Hindlimb muscle (tissue), 1 donor: Measurements from ENCODE around the gene PIR. TPM values are rescaled to one million over a fixed set of nuclear protein-coding genes. Genes with fewer than 3 reads are reported as not detected.

Source experiments
- DNase-seq: peaks from one replicate; pipeline ENCODE4 v3.0.0-alpha.2; 2013
- polyA plus RNA-seq: library from polyadenylated mRNA; unstranded; fragments of 120-200 nt; gene quantifications from one replicate; pipeline ENCODE4 v1.2.1, GENCODE V29; 2013; ENCODE audit not compliant: insufficient read length

The PIR gene
- polyA plus RNA-seq, 1 donor = 3.2 TPM

DNA sequence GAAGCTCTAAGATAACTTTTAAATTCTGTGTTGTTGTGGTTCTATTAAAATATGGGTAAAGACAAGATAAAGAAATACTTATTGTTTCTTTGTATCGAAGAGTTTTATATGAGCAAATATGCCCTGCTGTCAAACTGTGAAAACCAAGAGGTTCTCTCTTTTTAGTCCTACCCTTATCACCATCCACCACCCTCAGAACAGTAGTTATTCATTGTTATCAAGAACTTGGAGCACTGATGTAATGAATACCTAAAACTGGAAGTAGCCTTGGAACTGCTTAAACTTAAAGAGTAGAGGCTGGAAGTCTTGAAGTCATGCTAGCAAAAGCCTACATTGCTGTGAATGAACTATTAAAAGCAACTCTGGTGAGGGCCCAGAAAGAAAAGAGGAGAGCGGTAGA is 9.2 kb downstream of the PIR start:
- DNase-seq = no peak

- no peak for DNase-seq
Measured at GRCh38 chrX:15475486-15475885, 17.6 kb downstream of the PIR start.

- DNase-seq = no peak
Measured at GRCh38 chrX:15475021-15475420, 18.1 kb downstream of the PIR start.

DNA sequence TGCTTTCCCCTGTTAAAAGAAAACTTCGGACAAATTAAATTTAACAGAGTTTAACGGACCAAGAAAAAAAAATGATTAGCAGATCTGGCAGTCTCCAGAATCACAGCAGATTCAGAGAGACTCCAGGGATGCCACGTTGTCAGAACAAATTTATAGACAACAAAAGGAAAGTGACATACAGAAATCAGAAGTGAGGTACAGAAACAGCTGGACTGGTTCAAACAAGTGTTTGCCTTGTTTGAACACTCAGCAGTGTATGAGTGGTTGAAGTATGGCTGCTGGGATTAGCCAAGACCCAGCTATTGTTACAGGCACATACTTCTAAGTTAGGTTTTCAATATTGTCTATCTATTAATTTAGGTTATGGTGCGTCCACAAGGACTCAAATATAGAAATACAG is 19.1 kb downstream of the PIR start:
- DNase-seq = no peak

DNA sequence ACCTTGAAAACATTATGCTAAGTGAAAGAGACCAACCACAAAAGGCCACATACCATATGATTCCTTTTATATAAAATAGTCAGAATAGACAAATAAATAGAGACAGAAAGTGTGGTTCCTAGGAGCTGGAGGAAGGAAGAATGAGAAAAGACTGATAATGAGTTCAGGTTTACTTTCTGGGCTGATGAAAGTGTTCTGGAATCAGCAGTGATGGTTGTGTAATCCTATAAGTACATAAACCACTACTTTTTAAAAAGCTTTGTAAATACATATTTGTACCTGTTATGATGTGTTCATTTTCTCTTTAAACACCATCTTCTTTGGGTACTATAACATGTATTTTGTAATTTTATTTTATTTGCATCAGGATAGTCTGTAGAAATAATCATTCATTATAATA is 20.6 kb downstream of the PIR start:
- DNase-seq = no peak

DNA sequence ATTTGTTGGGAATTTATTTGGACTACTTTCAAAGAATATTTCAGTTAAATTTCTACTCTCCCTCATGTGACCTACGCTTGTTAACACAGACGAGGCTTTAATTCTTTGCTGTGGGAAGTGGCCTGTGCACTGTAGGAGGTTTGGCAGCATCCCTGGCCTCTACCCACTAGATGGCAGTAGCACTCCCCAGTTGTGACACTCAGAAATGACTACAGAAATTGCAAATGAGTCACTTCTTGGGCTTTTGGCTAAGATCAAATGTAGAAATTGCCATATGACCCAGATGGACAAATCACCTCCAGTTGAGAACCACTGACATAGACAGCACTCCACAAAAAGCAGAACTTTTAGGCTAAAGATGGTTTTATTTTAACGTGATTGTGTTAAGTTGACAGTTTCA is 22.1 kb downstream of the PIR start:
- peak; percentile 41 for DNase-seq

DNA sequence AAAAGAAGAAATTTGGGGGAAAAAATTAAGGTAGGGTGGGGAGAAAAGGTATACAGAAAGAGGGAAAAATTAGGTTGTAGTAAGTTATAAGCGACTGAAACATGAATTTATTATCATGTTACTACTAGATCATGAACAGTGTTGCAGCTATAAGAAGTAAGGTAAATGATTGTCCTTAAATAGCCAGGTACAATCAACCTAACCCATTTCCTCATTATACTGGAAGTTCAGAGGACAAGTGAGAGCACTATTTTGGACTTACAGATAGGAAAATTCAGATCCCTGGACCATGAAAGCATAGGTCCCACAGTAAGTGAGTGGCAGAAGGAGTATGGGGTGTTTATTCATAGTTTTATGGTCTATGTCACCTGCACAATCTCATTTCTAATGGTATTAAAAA is 23.5 kb downstream of the PIR start:
- no peak for DNase-seq

GRCh38 chrX:15468036-15468435 is 25.1 kb downstream of the PIR start:
- DNase-seq = peak; percentile 30

GRCh38 chrX:15465896-15466651 is 27.1 kb downstream of the PIR start:
- no peak for DNase-seq

DNA sequence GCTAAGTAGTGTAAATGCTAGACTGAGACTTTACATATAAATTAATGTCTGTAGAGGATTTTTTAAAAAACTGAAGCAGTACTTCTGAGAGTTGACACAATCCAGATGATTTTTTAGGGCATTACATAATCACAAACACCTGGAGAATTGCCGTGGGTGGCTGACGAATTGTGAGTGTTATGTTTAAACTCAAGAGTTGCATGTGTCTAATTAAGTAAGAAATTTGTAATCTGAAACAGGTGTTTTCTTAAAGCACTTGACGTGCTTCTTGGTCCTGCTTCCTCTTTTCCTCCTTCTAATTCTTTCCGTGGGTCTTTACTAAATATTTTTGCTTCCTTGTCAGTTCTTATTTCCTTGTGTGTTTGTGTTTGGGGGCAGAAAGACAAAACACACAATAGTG is 27.8 kb downstream of the PIR start:
- no peak for DNase-seq

GRCh38 chrX:15464704-15465103 is 28.4 kb downstream of the PIR start:
- DNase-seq = no peak

DNA sequence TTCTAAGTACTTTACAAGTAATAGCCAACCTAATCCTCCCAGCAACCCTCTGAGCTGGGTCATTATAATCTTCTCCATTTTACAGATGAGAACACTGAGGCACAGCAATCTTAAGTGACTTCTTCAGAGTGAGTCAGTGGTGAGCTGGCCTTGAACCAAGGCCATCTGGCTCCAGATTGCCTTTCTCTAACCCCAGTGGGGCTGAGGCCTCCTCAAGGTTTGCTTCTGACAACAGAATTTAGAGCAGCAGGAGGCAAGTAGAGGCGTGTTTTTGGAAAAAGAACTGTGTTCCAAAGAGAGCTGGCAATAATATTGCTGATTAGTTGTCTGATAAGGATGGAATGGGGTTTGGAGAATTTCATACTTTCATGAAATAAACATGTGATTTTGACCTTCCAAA is 41.2 kb downstream of the PIR start:
- no peak for DNase-seq

DNA sequence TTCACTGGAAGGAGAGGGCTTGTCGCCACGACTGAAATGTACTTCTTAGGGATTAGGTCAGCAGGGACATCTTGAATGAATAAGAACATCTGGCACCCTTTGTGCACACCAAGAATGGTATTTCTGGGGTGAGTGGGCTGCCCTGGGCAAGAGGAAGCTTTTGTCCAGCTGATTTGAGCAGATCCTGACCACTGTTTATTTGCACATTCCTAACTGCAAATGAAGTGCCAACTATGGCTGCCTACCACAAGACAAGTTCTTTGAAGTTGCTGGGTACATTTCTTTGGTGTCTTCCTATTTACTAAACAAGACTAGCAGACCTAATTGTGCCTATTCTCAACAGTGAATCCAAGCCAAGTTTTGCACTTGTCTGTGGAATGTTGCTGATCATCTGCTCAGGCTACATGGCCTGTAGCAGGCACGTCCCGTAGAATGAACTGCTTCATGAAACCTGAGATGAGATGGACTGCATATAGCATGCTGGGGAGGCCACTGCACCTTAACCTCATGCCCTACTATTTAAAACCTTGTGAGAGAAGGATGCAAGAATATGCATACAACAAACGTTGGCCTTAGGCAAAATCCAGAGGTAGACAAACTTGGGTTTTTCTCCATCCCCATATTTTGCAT is 45.0 kb downstream of the PIR start:
- DNase-seq = no peak

DNA sequence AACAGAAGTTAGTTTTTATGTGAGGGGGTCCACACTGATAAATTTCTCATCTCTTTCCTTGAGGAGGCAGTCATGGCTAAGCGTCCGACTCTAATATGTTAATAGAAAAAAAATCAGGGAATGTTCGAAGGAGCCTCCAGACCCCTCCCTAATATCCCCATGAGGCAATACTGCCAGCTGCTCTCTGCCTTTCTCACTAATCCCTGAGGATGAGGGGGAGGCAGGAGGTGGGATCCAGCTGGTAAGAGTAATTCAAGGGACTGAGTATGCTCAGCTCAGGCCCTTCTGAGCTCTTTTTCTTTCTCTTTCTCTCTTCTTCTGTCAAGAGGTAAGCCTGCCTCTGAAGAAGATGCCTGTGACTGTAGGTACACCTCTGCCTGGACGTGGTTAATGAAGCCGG is 51.7 kb downstream of the PIR start:
- no peak for DNase-seq

DNA sequence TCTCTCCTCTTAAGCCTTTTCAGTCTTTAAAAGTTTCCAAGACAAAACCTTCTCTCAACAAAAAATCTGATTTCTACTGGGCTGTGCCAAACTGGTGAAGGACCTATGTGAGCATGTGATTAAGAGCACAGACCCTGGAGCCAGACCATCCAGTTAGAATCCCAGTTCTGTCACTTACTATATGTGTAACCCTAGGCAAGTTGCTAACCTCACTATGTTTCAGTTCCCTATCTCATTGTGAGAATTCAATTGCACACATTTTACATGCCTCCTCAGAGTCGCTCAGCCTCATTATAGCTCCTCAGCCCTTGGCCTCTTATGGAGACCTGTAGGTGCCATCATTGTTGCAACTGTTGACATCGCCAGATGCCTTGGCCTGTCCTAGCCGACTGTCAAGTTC is 54.8 kb downstream of the PIR start:
- no peak for DNase-seq

DNA sequence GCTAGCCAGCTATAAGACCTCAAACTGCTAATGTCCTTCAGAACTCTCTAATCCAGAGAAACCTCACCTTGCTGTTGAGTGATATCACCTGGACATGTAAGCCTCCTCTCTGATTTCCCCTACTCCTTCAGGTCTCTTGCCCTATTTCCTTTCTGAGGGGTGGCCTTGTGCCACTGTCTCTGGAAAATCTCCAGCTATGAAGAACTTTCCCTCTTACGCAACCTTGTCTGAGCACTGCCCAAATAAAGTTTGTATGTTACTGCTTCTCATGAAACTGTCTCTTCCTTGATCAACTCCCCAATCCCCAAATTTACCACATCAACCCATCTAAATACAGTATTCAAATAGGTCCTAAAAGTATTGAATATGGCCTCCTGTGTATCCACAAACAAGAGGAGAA is 55.4 kb downstream of the PIR start:
- no peak for DNase-seq

GRCh38 chrX:15435836-15436619 is 57.1 kb downstream of the PIR start:
- no peak for DNase-seq

GRCh38 chrX:15434205-15434604 is 58.9 kb downstream of the PIR start:
- DNase-seq = no peak

DNA sequence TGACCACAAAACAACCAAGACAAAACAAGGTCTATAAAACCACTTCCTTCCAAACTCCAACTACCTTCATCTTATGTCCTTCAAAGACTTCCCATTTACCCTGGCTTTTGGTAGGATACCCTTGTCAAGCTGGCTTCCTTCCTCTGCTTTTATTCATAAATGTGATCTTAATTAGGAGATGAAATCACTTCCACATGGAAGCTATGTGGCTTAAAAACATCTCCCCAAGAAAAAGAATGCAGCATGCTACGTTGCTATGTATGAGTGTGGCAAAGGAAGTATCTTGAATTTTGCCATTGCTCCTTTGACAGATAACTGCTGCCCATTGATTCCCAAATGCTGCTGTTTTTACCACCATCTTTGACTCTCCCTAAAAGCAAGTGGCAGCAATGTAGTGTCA is 62.5 kb downstream of the PIR start:
- no peak for DNase-seq

DNA sequence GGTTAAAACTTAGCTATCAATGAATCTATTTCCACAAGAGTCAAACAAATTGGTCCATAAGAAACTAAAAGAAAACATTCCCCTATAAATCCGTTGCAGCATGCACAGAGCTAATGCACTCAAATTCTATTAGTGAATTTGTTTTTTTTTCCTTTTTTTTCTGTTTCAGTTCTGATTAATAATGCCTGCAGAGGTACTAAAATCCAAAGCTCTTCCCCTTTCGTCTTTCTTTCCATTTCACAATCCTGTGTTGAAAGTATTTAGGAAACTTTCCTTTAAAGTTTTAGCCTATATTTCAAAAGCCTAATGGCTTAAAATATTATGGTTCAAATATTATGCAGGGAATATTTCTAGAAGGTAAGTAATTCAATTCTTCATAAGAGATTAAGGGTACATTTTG is 63.1 kb downstream of the PIR start:
- DNase-seq = no peak

DNA sequence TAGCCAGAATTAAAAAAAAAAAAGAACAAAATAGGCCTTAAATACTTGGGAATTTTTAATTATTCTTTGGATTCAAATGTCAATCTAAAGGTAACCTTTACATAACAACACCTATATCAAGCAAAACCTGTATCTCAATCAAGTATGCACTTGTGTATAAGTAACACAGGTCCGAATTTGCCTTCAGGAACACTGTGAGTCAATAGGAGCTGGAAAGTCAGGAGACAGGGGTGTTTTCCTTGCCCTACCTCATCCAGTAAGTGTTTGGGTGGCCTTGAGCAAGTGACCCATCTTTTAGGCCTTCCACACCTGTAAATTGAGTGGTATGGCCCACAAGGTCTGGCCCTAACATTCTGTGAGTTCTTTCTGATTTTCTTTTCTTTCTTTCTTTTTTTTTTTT is 68.1 kb downstream of the PIR start:
- no peak for DNase-seq

DNA sequence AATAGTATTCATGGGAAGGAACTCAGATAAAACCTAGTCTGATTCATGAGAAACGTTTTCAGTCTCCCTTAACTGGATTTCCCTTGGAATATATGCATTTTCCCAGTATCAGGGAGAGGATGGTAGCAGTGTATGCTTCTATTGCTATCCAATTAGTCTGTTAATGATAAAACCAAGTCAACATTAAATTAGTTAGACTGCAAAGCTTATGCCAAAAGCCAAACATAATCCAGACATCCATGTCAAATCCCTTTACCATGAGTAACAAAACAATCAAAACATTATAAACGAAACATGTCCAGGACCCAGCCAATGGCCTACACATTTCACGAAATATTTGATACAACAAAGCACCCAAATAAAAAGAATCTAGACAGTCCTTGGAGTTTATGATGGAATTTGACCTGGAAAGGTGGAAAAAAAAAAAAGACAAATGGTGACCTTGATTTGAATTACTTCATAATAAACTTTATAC is 74.4 kb downstream of the PIR start:
- DNase-seq = no peak

- no peak for DNase-seq
Measured at GRCh38 chrX:15418041-15418706, 75.0 kb downstream of the PIR start.
